Right forelimb (tissue), 1 donor: ENCODE measurements around the gene ABCC11.
"Not testable (repeated sequence)": the region's sequence is repeated elsewhere in the genome, so short reads cannot be mapped to it uniquely, and the experiment has no call there.

Experiments used
- DNase-seq: peaks from one replicate; pipeline ENCODE4 v3.0.0-alpha.2; 2018

ABCC11 gene

GRCh38 chr16:48244863-48245195 is 2.5 kb downstream of the ABCC11 start:
- DNase-seq = no peak

DNA sequence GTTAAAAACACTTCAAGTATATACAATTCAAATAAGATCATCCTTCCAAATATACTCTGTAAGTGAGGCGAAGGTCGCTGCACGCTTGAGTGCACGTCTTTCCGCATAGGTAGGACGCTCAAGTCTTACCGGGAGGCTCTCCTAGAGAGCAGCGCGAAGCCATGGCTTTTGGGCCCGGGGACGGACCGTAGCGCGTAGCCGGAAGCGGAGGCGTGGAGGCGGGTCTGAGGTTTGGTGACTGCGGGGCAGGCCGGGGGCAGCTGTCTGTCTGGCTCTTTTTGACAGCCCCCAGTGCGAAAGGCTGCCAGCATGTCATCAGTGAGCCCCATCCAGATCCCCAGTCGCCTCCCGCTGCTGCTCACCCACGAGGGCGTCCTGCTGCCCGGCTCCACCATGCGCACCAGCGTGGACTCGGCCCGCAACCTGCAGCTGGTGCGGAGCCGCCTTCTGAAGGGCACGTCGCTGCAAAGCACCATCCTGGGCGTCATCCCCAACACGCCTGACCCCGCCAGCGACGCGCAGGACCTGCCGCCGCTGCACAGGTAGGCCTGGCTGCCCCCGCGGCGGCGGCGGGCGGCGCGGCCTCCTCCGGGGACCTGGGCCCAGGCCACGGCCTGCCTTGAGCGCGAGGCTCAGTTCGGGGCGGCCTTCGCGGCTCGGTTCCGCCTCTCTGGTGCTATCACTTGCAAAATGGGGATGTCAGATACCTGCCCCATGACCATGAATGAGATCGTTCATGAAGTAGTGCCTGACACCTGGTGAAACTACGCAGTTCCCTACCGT is 3.1 kb downstream of the ABCC11 start, which contains the start of gene LONP2:
TSS of gene LONP2 (plus strand) at position 221 of the 783 bp plus-strand sequence. CDS start at position 310, 89 bp downstream.
- peak; percentile 96 for DNase-seq

DNA sequence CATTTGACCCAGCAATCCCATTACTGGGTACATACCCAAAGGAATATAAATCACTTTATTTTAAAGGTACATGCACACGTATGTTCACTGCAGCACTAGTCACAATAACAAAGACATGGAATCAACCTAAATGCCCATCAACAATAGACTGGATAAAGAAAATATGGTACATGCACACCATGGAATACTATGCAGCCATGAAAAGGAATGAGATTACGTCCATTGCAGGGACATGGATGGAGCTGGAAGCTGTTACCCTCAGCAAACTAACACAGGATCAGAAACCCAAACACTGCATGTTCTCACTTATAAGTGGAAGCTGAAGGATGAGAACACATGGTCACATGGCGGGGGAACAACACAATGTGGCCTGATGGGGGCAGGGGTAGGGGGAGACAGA is 7.2 kb downstream of the ABCC11 start:
- not testable (repeated sequence) for DNase-seq

DNA sequence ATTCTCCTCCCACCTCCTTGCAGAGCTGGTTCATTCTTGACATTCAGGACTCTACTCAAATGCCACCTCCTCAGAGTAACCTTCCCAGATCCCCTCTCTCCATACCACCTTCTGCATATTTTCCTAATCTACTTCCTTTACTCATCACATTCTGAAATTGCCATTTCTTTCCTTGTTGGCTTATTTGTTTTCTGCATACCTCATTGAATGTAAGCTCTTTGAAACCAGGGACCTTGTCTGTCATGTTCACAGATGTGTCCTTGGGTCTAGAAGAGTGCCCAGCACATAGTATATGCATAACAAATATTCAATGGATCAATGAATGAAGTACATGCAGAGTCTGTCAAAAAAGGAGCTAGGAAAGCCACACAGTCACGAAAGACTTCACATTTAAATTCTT is 11.1 kb downstream of the ABCC11 start:
- DNase-seq = no peak

GRCh38 chr16:48235556-48236136 is 11.7 kb downstream of the ABCC11 start:
- DNase-seq = no peak

DNA sequence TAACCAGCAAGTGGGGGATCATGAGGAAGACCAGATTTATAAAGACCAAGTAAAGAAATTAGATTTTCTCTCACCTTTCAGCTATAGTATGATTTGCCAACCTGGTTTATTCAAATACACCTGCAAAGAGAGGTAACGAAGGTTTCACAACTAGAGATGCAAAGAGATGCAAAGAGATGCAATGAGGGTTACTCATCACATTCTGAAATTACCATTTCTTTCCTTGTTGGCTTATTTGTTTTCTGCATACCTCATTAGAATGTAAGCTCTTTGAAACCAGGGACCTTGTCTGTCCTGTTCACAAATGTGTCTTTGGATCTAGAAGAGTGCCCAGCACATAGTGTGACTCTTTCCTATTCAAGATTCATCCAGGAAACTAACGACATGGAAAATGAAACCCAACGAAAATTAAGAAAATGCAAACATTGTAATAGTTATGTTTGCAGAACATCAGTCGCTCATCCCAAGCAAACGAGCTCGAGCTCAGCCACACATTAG is 12.2 kb downstream of the ABCC11 start:
- DNase-seq = no peak

DNA sequence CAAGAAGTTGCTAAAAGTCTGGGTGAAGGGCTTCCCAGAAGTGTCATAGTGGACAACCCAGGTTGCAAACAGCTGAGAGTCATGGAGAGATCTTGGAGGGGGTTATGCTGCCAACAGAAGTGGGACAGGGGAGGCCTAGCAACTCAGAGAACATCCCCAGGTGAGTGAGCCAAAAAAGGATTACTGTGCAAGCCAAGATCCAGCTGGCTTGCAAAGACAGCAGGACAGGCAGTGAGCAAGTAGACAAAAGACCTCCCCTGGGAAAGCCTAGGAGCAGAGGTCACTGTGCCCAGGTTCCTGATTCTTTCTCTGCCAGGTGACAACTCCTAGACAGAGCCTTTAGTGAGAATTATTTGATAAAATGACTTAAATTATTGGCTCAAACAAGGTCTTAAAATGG is 12.7 kb downstream of the ABCC11 start:
- DNase-seq = no peak

- no peak for DNase-seq
Observed at GRCh38 chr16:48232493-48233040, 14.8 kb downstream of the ABCC11 start.

DNA sequence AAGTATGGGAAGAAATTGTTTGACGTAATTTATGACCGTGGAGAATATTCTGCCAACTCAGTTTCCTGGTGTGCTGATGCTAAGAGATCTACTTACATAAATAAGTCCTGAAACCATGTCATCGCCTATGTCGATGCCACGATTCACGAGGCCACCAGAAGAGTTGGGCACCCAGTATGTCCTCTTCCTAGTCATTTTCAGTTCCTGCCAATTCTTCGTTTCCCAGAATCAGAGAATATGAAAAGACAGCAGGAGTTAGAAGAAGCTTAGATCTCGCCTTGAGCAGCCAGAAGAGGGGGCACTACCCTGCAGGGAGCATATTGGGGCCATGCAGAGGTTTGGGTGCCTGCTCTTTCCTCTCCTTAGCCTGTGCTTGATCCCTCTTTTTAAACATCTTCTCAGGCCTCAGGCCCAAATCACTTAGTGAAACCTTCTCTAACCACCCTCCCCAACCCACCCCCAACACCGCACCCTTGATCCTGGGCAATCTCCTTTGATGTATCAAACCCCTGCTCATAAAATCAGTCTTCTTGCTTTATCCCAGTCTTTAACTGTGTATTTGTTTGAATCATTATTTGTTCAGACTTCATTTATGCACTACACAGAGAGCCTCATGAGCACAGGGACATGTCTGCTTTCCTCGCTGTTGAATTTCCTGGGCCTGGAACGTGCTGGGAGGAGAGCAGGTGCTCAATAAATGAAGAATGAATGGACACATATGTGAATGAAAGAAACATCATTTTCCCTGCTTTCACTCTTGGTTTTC is 15.4 kb downstream of the ABCC11 start:
- DNase-seq = no peak

DNA sequence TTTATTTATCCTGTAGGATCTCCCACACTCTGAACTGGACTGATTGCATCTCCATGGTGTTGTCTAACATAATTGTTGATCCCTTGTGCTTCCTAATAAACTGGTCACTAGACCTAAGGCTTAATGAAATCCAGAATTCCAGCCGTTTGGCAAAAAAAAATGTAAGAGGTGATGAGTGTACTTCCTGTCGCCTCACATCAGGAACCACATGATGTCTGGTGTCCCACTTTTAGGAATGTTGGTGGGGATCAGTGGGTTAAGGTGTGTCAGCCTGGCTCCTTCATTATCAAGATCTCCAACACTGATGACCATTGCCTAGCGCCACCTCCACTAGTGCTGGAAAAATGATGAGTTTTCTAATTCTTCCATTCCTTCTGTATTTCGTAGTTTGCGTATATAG is 21.9 kb downstream of the ABCC11 start:
- DNase-seq = no peak

- no peak for DNase-seq
Observed at GRCh38 chr16:48223490-48223889, 23.8 kb downstream of the ABCC11 start.

GRCh38 chr16:48220891-48221290 is 26.4 kb downstream of the ABCC11 start:
- DNase-seq = no peak

DNA sequence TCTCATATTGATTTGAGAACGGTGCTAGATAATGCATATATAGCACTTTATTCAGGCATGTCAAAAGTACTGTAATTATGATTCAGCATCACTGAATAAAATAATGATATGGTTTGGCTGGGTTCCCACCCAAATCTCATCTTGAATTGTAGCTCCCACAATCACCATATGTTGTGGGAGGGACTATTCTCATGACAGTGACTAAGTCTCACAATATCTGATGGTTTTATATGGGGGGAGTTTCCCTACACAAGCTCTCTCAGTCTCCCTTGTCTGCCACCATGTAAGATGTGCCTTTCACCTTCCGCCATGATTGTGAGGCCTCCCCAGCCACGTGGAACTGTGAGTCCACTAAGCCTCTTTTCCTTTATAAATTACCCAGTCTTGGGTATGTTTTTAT is 28.9 kb downstream of the ABCC11 start:
- no peak for DNase-seq

DNA sequence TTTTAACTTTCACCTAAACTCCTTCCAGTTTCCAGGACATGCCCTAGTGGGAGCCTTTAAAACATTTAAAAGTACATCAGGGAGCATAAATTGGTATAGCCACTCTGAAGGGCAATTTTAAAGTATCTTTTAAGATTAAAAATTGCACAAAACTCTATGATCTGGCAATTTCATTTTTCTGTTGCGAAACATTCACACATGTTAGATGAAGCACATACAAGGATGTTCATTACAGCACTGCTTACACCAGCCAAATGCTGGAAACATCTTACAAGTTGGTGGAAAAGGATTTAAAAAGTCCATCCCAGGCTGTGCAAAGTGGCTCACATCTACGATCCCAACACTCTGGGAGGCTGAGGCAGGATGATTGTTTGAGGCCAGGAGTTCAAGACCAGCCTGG is 29.6 kb downstream of the ABCC11 start:
- DNase-seq = no peak

GRCh38 chr16:48215738-48216137 is 31.6 kb downstream of the ABCC11 start:
- no peak for DNase-seq

- no peak for DNase-seq
Observed at GRCh38 chr16:48212033-48212432, 35.3 kb downstream of the ABCC11 start.

DNA sequence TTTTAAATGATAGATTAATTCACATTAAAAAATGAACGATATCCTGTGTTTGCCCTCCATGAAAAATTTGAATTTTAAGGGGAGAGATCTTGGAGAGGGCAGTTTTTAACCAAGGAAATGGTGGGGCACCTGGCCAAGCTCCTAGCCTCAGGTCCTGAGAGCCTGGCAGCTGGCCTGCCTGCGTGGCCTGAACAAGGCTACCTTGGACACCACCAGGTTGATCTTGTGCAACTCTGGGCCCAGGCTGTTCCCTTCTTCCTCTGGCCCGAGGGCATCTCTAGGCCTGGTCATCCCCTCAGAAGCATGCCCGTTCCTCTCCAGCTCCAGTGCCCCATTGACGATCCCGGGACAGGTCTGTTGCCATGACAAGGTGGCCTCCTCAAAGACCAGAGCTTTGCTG is 36.6 kb downstream of the ABCC11 start:
- no peak for DNase-seq

GRCh38 chr16:48206594-48207242 is 40.6 kb downstream of the ABCC11 start:
- DNase-seq = no peak

- DNase-seq = no peak
Observed at GRCh38 chr16:48204825-48205151, 42.6 kb downstream of the ABCC11 start.

- DNase-seq = no peak
Observed at GRCh38 chr16:48203974-48204824, 43.1 kb downstream of the ABCC11 start.

DNA sequence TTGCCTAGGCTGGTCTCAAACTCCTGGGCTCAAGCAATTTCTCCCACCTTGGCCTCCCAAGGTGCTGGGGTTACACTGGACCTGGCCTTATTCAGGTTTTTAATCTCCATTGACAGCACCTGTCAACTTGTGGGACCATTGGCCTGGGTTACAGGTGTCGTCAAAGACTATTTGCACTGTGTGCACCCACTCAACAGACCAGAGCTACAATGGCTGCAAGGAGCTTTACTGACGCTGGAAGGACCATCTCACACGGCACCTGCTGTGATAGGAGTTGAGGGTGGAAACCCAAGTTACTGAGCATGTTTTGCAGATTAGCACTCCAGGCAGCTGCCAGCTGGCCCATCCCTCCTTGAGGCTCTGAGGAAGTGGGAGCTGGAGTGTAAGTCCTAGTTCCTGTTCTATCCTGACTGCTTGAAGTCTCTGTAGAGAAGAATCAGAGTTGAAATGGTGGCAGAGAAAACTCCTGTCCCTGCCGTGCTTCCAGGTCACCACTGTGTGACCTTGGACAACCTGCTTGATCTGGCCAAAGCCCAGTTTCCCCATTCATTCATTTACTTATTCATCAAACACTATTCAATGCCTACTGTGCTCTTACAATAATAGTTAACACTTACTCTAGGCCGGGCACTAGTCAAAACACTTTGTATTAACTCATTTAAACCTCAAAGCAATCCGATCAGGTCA is 45.7 kb downstream of the ABCC11 start:
- no peak for DNase-seq

GRCh38 chr16:48197294-48197693 is 50.0 kb downstream of the ABCC11 start:
- DNase-seq = no peak
